SU-DHL-6 (cell line): ENCODE measurements around the gene HDAC7.

ENCODE experiments used
- H2AFZ ChIP-seq: fragments of 200-600 bp; sonication (generic); 2 replicates; pipeline ENCODE4 v1.6.1; 2014; ENCODE audit warnings: low read depth, mild to moderate bottlenecking, moderate library complexity, mixed read lengths, antibody characterized with exemption, low read length; ENCODE audit not compliant: severe bottlenecking
- H3F3A ChIP-seq: fragments of 200-600 bp; shearing (Covaris generic); 2 replicates; pipeline ENCODE4 v1.6.0; 2016; ENCODE audit warnings: antibody characterized with exemption, mild to moderate bottlenecking; ENCODE audit not compliant: insufficient read depth
- H3K27ac ChIP-seq: fragments of 200-600 bp; sonication (generic); 2 replicates; pipeline ENCODE4 v1.5.1; 2016; ENCODE audit warnings: low read depth, mild to moderate bottlenecking, low read length, moderate library complexity, mixed read lengths
- H3K27me3 ChIP-seq: fragments of 200-600 bp; sonication (generic), shearing (Covaris generic); 2 replicates; pipeline ENCODE4 v1.6.0; 2014; ENCODE audit warnings: mild to moderate bottlenecking, low read length
- H3K36me3 ChIP-seq: fragments of 200-600 bp; sonication (generic); 2 replicates; pipeline ENCODE4 v1.6.1; 2014; ENCODE audit warnings: mild to moderate bottlenecking, low read length, mixed read lengths
- H3K4me2 ChIP-seq: fragments of 300-600, 200-600 bp; shearing (Covaris generic), sonication (generic); 2 replicates; pipeline ENCODE4 v1.6.0; 2014; ENCODE audit warnings: low read length, low read depth, mild to moderate bottlenecking; ENCODE audit not compliant: poor library complexity, severe bottlenecking
- H3K4me3 ChIP-seq: fragments of 200-600 bp; sonication (generic); 2 replicates; pipeline ENCODE4 v1.5.1; 2014; ENCODE audit warnings: antibody characterized with exemption, low read length, mild to moderate bottlenecking, mixed read lengths; ENCODE audit not compliant: insufficient read depth, poor library complexity, severe bottlenecking
- H3K79me2 ChIP-seq: fragments of 200-600 bp; sonication (generic); 2 replicates; pipeline ENCODE4 v1.6.1; 2014; ENCODE audit warnings: mild to moderate bottlenecking, low read length, moderate library complexity; ENCODE audit not compliant: insufficient read depth
- H3K9ac ChIP-seq: fragments of 200-600 bp; sonication (generic); 2 replicates; pipeline ENCODE4 v1.7.0; 2014; ENCODE audit warnings: mild to moderate bottlenecking, low read length
- H3K9me2 ChIP-seq: fragments of 200-600 bp; sonication (generic); replicated peaks from 2 replicates; pipeline ENCODE4 v1.6.1; 2014; ENCODE audit warnings: low read length; ENCODE audit not compliant: insufficient read depth
- H3K9me3 ChIP-seq: fragments of 200-600 bp; sonication (generic); 2 replicates; pipeline ENCODE4 v1.6.1; 2014; ENCODE audit warnings: low read length, mixed read lengths; ENCODE audit not compliant: insufficient read depth
- H4K20me1 ChIP-seq: fragments of 200-600 bp; sonication (generic); 2 replicates; pipeline ENCODE4 v1.6.1; 2014; ENCODE audit warnings: low read depth, mild to moderate bottlenecking, antibody characterized with exemption, low read length, moderate library complexity, mixed read lengths
- EZH2phosphoT487 ChIP-seq: fragments of 200-600 bp; sonication (generic), shearing (Covaris generic); conservative IDR thresholded peaks from 2 replicates; pipeline ENCODE4 v1.6.1; 2018; ENCODE audit warnings: mild to moderate bottlenecking, antibody characterized with exemption, low read length, moderate library complexity, mixed read lengths
- TF ChIP-seq, protein P1 (sequence below): fragments of 200-600 bp; sonication (generic); IDR thresholded peaks from one replicate; pipeline ENCODE4 v1.5.1; 2017; ENCODE audit warnings: antibody characterized with exemption, mild to moderate bottlenecking, low read length, moderate library complexity; ENCODE audit not compliant: insufficient read depth, poor library complexity, severe bottlenecking

Gene HDAC7

GRCh38 chr12:47772738-47773061, 47.0 kb downstream of the HDAC7 start:
- Histone ChIP-seq H3K9me3 (no peaks in the 10 kb centered on the region), H3K79me2 (no peaks in the 10 kb centered on the region), H3K9ac (peak overlapping the region; percentile 77; the same call in 1 of the 2 replicates), H3K9me2 (no peaks in the 10 kb centered on the region), H3K4me3 (peak overlapping the region; percentile 55), H3K4me2 (peak overlapping the region; percentile 86), H3K36me3 (no peaks in the 10 kb centered on the region), H4K20me1 (no peaks in the 10 kb centered on the region), H3F3A (no peaks in the 10 kb centered on the region), H3K27me3 (no peaks in the 10 kb centered on the region), H2AFZ (no peak overlapping the region), H3K27ac (no peak overlapping the region)
- TF ChIP-seq, protein P1, sequence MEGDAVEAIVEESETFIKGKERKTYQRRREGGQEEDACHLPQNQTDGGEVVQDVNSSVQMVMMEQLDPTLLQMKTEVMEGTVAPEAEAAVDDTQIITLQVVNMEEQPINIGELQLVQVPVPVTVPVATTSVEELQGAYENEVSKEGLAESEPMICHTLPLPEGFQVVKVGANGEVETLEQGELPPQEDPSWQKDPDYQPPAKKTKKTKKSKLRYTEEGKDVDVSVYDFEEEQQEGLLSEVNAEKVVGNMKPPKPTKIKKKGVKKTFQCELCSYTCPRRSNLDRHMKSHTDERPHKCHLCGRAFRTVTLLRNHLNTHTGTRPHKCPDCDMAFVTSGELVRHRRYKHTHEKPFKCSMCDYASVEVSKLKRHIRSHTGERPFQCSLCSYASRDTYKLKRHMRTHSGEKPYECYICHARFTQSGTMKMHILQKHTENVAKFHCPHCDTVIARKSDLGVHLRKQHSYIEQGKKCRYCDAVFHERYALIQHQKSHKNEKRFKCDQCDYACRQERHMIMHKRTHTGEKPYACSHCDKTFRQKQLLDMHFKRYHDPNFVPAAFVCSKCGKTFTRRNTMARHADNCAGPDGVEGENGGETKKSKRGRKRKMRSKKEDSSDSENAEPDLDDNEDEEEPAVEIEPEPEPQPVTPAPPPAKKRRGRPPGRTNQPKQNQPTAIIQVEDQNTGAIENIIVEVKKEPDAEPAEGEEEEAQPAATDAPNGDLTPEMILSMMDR: no peak
- no peak for TF ChIP-seq EZH2phosphoT487

DNA sequence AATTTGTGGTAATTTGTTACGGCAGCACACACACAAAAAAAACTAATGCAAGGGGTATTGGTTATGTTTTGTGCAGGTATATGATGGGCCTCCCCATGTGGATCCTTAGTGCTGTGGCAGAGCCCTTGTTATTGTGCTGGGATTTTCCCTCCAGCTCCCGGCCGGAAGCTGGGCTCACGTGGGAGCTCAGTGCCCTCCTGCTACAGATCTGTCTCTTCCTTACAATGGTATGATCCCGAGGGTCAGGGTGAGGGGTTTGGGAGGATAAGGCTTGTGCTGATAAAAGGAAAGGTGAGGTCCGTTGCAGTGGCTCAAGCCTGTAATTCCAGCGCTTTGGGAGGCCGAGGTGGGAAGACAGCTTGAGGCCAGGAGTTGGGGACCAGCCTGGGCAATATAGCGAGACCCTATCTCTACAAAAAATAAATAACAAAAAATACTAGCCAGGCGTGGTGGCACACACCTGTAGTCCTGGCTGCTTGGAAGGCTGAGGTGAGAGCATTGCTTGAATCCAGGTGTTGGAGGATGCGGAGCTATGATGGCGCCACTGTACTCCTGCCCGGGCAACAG, 47.5 kb downstream of the HDAC7 start:
- H3K79me2 ChIP-seq: no peaks in the 10 kb centered on the region
- H3F3A ChIP-seq: no peaks in the 10 kb centered on the region
- no peak overlapping the region for H2AFZ ChIP-seq
- H3K9me3 ChIP-seq: no peaks in the 10 kb centered on the region
- no peaks in the 10 kb centered on the region for H4K20me1 ChIP-seq
- H3K4me2 ChIP-seq: peak overlapping the region; percentile 86
- H3K4me3 ChIP-seq: no peak overlapping the region
- no peaks in the 10 kb centered on the region for H3K27me3 ChIP-seq
- H3K9ac ChIP-seq: 0 out of 2 replicates have a peak overlapping the region, but pooled peaks have one; percentile 77
- H3K9me2 ChIP-seq: no peaks in the 10 kb centered on the region
- no peak for TF ChIP-seq EZH2phosphoT487
- TF ChIP-seq, protein P1: no peak
- no peaks in the 10 kb centered on the region for H3K36me3 ChIP-seq
- H3K27ac ChIP-seq: no peak overlapping the region

GRCh38 chr12:47771304-47771703, 48.4 kb downstream of the HDAC7 start:
- Histone ChIP-seq H4K20me1 (no peaks in the 10 kb centered on the region), H3K9me2 (no peaks in the 10 kb centered on the region), H3K9ac (no peak overlapping the region), H3K4me2 (no peak overlapping the region), H3K36me3 (no peaks in the 10 kb centered on the region), H3K27me3 (no peaks in the 10 kb centered on the region), H3K9me3 (no peaks in the 10 kb centered on the region), H3K4me3 (no peak overlapping the region), H2AFZ (no peak overlapping the region), H3F3A (no peaks in the 10 kb centered on the region), H3K79me2 (no peaks in the 10 kb centered on the region), H3K27ac (no peak overlapping the region)
- TF ChIP-seq, protein P1: no peak
- no peak for TF ChIP-seq EZH2phosphoT487
